H1 (cell line): ENCODE results near the gene SKIC3. TPM values are rescaled to one million over a fixed set of nuclear protein-coding genes. Genes with fewer than 3 reads are reported as not detected.

ENCODE experiments used
- CTCF ChIA-PET: fragments of 300-600 bp; sonication (Branson Sonifier 250); formaldehyde crosslinking; loops from one replicate; lab custom pipeline; 2021; ENCODE audit not compliant: partially characterized antibody; lab: Charles Lee
- POLR2A ChIA-PET: fragments of 300-600 bp; sonication (Branson Sonifier 250); formaldehyde crosslinking; loops from one replicate; lab custom pipeline; 2021; ENCODE audit warnings: inconsistent platforms; ENCODE audit not compliant: partially characterized antibody; lab: Charles Lee
- DNase-seq, 2 experiments: peaks; one replicate each; pipeline versions ENCODE4 v3.0.0 to v3.0.0-alpha.2; 2010 to 2022; ENCODE audit warnings: low spot score in 2 of 2, low read depth in 1 of 2, mixed read lengths in 1 of 2
- FAIRE-seq: peaks from 2 replicates; lab custom pipeline; 2011; peaks lifted over from hg19 to GRCh38; lab: Jason Lieb, UNC
- H2AFZ ChIP-seq: 2 replicates; pipeline ENCODE4 v1.8.1; 2012; ENCODE audit warnings: low read length, inconsistent platforms
- H2AK5ac ChIP-seq: 2 replicates; pipeline ENCODE4 v1.6.1; 2013; ENCODE audit warnings: low read depth, low read length
- H2BK120ac ChIP-seq: replicated peaks from 2 replicates; pipeline ENCODE3; 2013; ENCODE audit warnings: low read depth, low read length, inconsistent platforms
- H2BK12ac ChIP-seq: 2 replicates; pipeline ENCODE4 v1.6.1; 2013; ENCODE audit warnings: low read depth, low read length
- H2BK15ac ChIP-seq: 2 replicates; pipeline ENCODE4 v1.6.1; 2013; ENCODE audit warnings: low read length
- H2BK20ac ChIP-seq: 2 replicates; pipeline ENCODE4 v1.6.1; 2013; ENCODE audit warnings: low read length
- H2BK5ac ChIP-seq: 2 replicates; pipeline ENCODE4 v1.6.1; 2013; ENCODE audit warnings: low read depth, low read length
- H3K14ac ChIP-seq: 2 replicates; pipeline ENCODE4 v1.6.1; 2013; ENCODE audit warnings: inconsistent platforms; ENCODE audit not compliant: insufficient read length
- H3K18ac ChIP-seq: 2 replicates; pipeline ENCODE4 v1.6.1; 2013; ENCODE audit warnings: low read length; ENCODE audit errors: extremely low read depth
- H3K23ac ChIP-seq: 2 replicates; pipeline ENCODE4 v1.6.1; 2013; ENCODE audit warnings: inconsistent platforms; ENCODE audit not compliant: insufficient read length
- H3K23me2 ChIP-seq: 2 replicates; pipeline ENCODE4 v1.6.1; 2013; ENCODE audit warnings: low read depth, low read length
- H3K27ac ChIP-seq: 2 replicates; pipeline ENCODE4 v1.6.1; 2011; ENCODE audit warnings: low read depth, low read length, inconsistent platforms
- H3K27me3 ChIP-seq, 4 experiments: replicated peaks in 1 of 4; 1 replicate in 1 of 4; 2 replicates in 3 of 4; pipeline versions ENCODE4 v1.6.1 to v1.8.1; 2011 to 2013; ENCODE audit warnings: low read length in 3 of 4, mild to moderate bottlenecking in 3 of 4, inconsistent platforms in 2 of 4, mixed read lengths in 2 of 4, moderate library complexity in 1 of 4; ENCODE audit not compliant: control insufficient read depth in 3 of 4, insufficient read depth in 3 of 4; ENCODE audit errors: extremely low read depth in 1 of 4
- H3K36me3 ChIP-seq, 4 experiments: 2 replicates each; pipeline versions ENCODE4 v1.6.1 to v1.8.1; 2011 to 2013; ENCODE audit warnings: mild to moderate bottlenecking in 4 of 4, low read length in 3 of 4, moderate library complexity in 2 of 4, control low read depth in 1 of 4, inconsistent platforms in 1 of 4; ENCODE audit not compliant: insufficient read depth in 4 of 4, control insufficient read depth in 2 of 4
- H3K4ac ChIP-seq: replicated peaks from 2 replicates; pipeline ENCODE3; 2013; ENCODE audit warnings: low read length, low read depth, mixed read lengths, inconsistent platforms; ENCODE audit not compliant: insufficient read length
- H3K4me1 ChIP-seq, 4 experiments: replicated peaks in 1 of 4; 1 replicate in 1 of 4; 2 replicates in 3 of 4; pipeline versions ENCODE4 v1.6.1 to v1.8.1; 2011 to 2013; ENCODE audit warnings: low read length in 3 of 4, inconsistent platforms in 2 of 4, mixed read lengths in 1 of 4; ENCODE audit not compliant: insufficient read depth in 4 of 4, control insufficient read depth in 3 of 4
- H3K4me2 ChIP-seq, 2 experiments: 2 replicates each; pipeline versions ENCODE4 v1.6.1 to v1.8.1; 2011 to 2013; ENCODE audit warnings: low read depth in 2 of 2, low read length in 2 of 2, control low read depth in 1 of 2, inconsistent platforms in 1 of 2, mild to moderate bottlenecking in 1 of 2; ENCODE audit not compliant: insufficient read depth in 1 of 2
- H3K4me3 ChIP-seq, 4 experiments: fragments of 200-600, 300-600 bp in 1 of 4; sonication (generic), shearing (Covaris generic), sonication (Bioruptor Twin) in 1 of 4; 2 replicates each; pipeline versions ENCODE4 v1.5.1 to v1.8.1; 2011 to 2016; ENCODE audit warnings: low read length in 4 of 4, low read depth in 3 of 4, control low read depth in 2 of 4, inconsistent platforms in 2 of 4, mild to moderate bottlenecking in 2 of 4, mixed read lengths in 1 of 4, moderate library complexity in 1 of 4; ENCODE audit not compliant: insufficient read depth in 2 of 4; ENCODE audit errors: extremely low read depth in 1 of 4
- H3K56ac ChIP-seq: replicated peaks from 2 replicates; pipeline ENCODE3; 2013; ENCODE audit warnings: low read depth, mild to moderate bottlenecking, mixed read lengths, low read length, inconsistent platforms; ENCODE audit not compliant: insufficient read length
- H3K79me1 ChIP-seq: 2 replicates; pipeline ENCODE4 v1.6.1; 2013; ENCODE audit warnings: low read depth, low read length, control low read depth
- H3K79me2 ChIP-seq, 2 experiments: 2 replicates each; pipeline versions ENCODE4 v1.6.1 to v1.8.1; 2012 to 2013; ENCODE audit warnings: low read length in 2 of 2, mild to moderate bottlenecking in 2 of 2, inconsistent platforms in 1 of 2; ENCODE audit not compliant: insufficient read depth in 2 of 2, control insufficient read depth in 1 of 2
- H3K9ac ChIP-seq, 4 experiments: replicated peaks in 1 of 4; 1 replicate in 1 of 4; 2 replicates in 3 of 4; pipeline versions ENCODE4 v1.6.1 to v1.8.1; 2011 to 2013; ENCODE audit warnings: low read depth in 3 of 4, low read length in 3 of 4, control low read depth in 2 of 4, mild to moderate bottlenecking in 2 of 4, moderate library complexity in 2 of 4, inconsistent platforms in 1 of 4; ENCODE audit errors: extremely low read depth in 1 of 4
- H3K9me3 ChIP-seq, 2 experiments: 2 replicates each; pipeline versions ENCODE4 v1.6.1 to v1.8.1; 2012 to 2013; ENCODE audit warnings: mild to moderate bottlenecking in 2 of 2, moderate library complexity in 2 of 2, control low read depth in 1 of 2, inconsistent platforms in 1 of 2, low read depth in 1 of 2, low read length in 1 of 2, mixed read lengths in 1 of 2; ENCODE audit not compliant: insufficient read depth in 2 of 2
- H4K20me1 ChIP-seq, 2 experiments: replicated peaks in 1 of 2; 2 replicates each; pipeline versions ENCODE3 to v1.8.1; 2011 to 2013; ENCODE audit warnings: inconsistent platforms in 2 of 2, low read length in 2 of 2, mild to moderate bottlenecking in 1 of 2; ENCODE audit not compliant: insufficient read depth in 2 of 2, control insufficient read depth in 1 of 2
- H4K5ac ChIP-seq: 2 replicates; pipeline ENCODE4 v1.6.1; 2013; ENCODE audit warnings: low read length, low read depth, mixed read lengths, inconsistent platforms; ENCODE audit not compliant: insufficient read length
- H4K8ac ChIP-seq: 2 replicates; pipeline ENCODE4 v1.8.0; 2013; ENCODE audit warnings: mild to moderate bottlenecking, moderate library complexity, low read length, inconsistent platforms; ENCODE audit not compliant: insufficient read depth; ENCODE audit errors: extremely low read depth
- H4K91ac ChIP-seq: replicated peaks from 2 replicates; pipeline ENCODE3; 2013; ENCODE audit warnings: low read length, mixed read lengths, inconsistent platforms; ENCODE audit not compliant: insufficient read length
- ATF3 ChIP-seq: IDR thresholded peaks from 2 replicates; pipeline ENCODE4 v1.6.1; 2011; ENCODE audit warnings: low read depth, mild to moderate bottlenecking, low read length; ENCODE audit not compliant: insufficient read depth
- CTCF ChIP-seq, 3 experiments: IDR thresholded peaks; 1 replicate in 2 of 3; 2 replicates in 1 of 3; pipeline versions ENCODE4 v1.5.1 to v1.6.1; 2011; ENCODE audit warnings: low read length in 3 of 3, mild to moderate bottlenecking in 3 of 3, inconsistent platforms in 2 of 3, low read depth in 1 of 3, moderate library complexity in 1 of 3; ENCODE audit not compliant: insufficient read depth in 1 of 3; ENCODE audit errors: control extremely low read depth in 1 of 3
- GTF2F1 ChIP-seq: IDR thresholded peaks from 2 replicates; pipeline ENCODE4 v1.6.1; 2012; ENCODE audit warnings: low read depth, low read length, improper control_type of control experiment, borderline replicate concordance
- KDM1A ChIP-seq: fragments of 200-600, 300-600 bp; sonication (generic); IDR thresholded peaks from 2 replicates; pipeline ENCODE4 v1.7.1; 2016; ENCODE audit warnings: mild to moderate bottlenecking, low read length, borderline replicate concordance
- SP1 ChIP-seq: IDR thresholded peaks from 2 replicates; pipeline ENCODE4 v1.6.1; 2011; ENCODE audit warnings: low read depth, low read length
- TEAD4 ChIP-seq: IDR thresholded peaks from 2 replicates; pipeline ENCODE4 v1.6.1; 2012; ENCODE audit warnings: low read depth, low read length, inconsistent platforms, mixed read lengths
- polyA plus RNA-seq, 7 experiments: library from polyadenylated mRNA; depleted of rRNA in 3 of 7; stranded (reverse) in 5 of 7; unstranded in 2 of 7; fragments of >200 nt in 5 of 7; fragments of 200-250 nt in 2 of 7; gene quantifications; 1 replicate in 5 of 7; 2 replicates in 1 of 7; 4 replicates in 1 of 7; pipeline versions ENCODE4 v1.2.1 to v1.2.3, GENCODE V29; 2011 to 2013; ENCODE audit warnings: missing spikeins in 2 of 7, mixed read lengths in 2 of 7
- total RNA-seq: library from RNA; stranded (reverse); fragmentation: NEBNext Ultra II Directional; extraction: Animal tissue kit (Norgen Biotek cat#: 25700); gene quantifications from 2 replicates; pipeline ENCODE4 v1.2.1, GENCODE V29; 2021

The SKIC3 gene
- total and polyA plus RNA-seq, 2 of the 8 experiments (the other 6 are each of a cell fraction or from before 2014, with no cell fraction given) = 13.7 to 53.7 TPM

GRCh38 chr5:95528565-95528964 is 26.2 kb downstream of the SKIC3 start:
- Histone ChIP-seq H3K4me2 (no peak overlapping the region), H4K91ac (no peak overlapping the region), H2BK5ac (no peak overlapping the region), H3K36me3 (peaks cover 7 to 33% (median 13%) of the 10 kb centered on the region in 4 experiments), H3K56ac (no peak overlapping the region), H4K8ac (no peak overlapping the region), H3K4ac (no peak overlapping the region), H3K79me2 (no peaks in the 10 kb centered on the region), H3K9ac (no peak overlapping the region), H2BK15ac (no peak overlapping the region), H3K14ac (no peak overlapping the region), H2BK12ac (no peak overlapping the region), H2BK20ac (no peak overlapping the region), H3K4me1 (no peaks in the 10 kb centered on the region), H4K5ac (no peak overlapping the region), H2BK120ac (no peak overlapping the region), H3K18ac (no peak overlapping the region), H3K79me1 (no peaks in the 10 kb centered on the region), H3K9me3 (no peaks in the 10 kb centered on the region), H3K27me3 (no peaks in the 10 kb centered on the region), H3K27ac (no peak overlapping the region), H3K23me2 (no peaks in the 10 kb centered on the region; the same call in 1 of the 2 replicates), H2AK5ac (no peak overlapping the region), H2AFZ (no peak overlapping the region), H4K20me1 (no peaks in the 10 kb centered on the region), H3K23ac (no peak overlapping the region), H3K4me3 (no peak overlapping the region)
- ChIA-PET CTCF (no interaction called here), POLR2A (no interaction called here)
- no peak for FAIRE-seq
- no peak for DNase-seq
- TF ChIP-seq GTF2F1 = no peak
- TF ChIP-seq SP1 = no peak
- TF ChIP-seq KDM1A = no peak
- no peak for TF ChIP-seq ATF3
- TF ChIP-seq CTCF (IDR thresholded peaks at IDR 0.05; ENCODE audit: control extremely low read depth in 1 of 3, insufficient read depth in 1 of 3, low read depth in 1 of 3, low read length in 3 of 3) = no peak
- no peak for TF ChIP-seq TEAD4
